HCT116 (cell line): Measurements from ENCODE around the gene OR5K2. TPM values are rescaled to one million over a fixed set of nuclear protein-coding genes. Genes with fewer than 3 reads are reported as not detected.
A peak's percentile ranks its signal among the peaks of the same experiment; 100 is the strongest.

Source experiments
- ATAC-seq: fragments of 200-7000 bp; cut with Tn5 transposase; 2 replicates; pipeline ENCODE4 v1.9.1; 2020; ENCODE audit warnings: mild to moderate bottlenecking, moderate library complexity
- BruUV-seq: library from RNA; stranded (reverse); fragments of 400-500 nt; replicated peaks from 2 replicates; lab custom pipeline; 2021; lab: Mats Ljungman, UMichigan
- CTCF ChIA-PET: fragments of 300-600 bp; sonication (Branson Sonifier 250); formaldehyde crosslinking; loops from one replicate; lab custom pipeline; 2021; ENCODE audit warnings: antibody characterized with exemption; lab: Charles Lee
- POLR2A ChIA-PET: fragments of 300-600, 350-600 bp; sonication (Branson Sonifier 250); formaldehyde crosslinking; loops from one replicate; lab custom pipeline; 2021; ENCODE audit warnings: antibody characterized with exemption; lab: Charles Lee
- RAD21 ChIA-PET, 2 experiments: fragments of 300-600 bp; sonication (Branson Sonifier 250); formaldehyde crosslinking; loops; one replicate each; lab custom pipeline; 2023; ENCODE audit warnings: low total read pairs in 2 of 2; ENCODE audit not compliant: uncharacterized antibody in 2 of 2, unreplicated experiment in 2 of 2, low non-redundant PET in 1 of 2; lab: Charles Lee
- DNase-seq: peaks from one replicate; pipeline ENCODE4 v3.0.0-alpha.2; 2010; ENCODE audit warnings: low read depth, low spot score
- H2AFZ ChIP-seq: fragments of 200-600 bp; shearing (Covaris generic), sonication (generic); 2 replicates; pipeline ENCODE4 v1.6.1; 2017; ENCODE audit warnings: low read depth, mixed run types, mixed read lengths, antibody characterized with exemption, low read length; ENCODE audit not compliant: poor library complexity, severe bottlenecking
- H3K27ac ChIP-seq: 2 replicates; pipeline ENCODE4 v1.5.1; 2012; ENCODE audit warnings: low read depth, low read length
- H3K27me3 ChIP-seq: fragments of 200-600 bp; sonication (generic); 2 replicates; pipeline ENCODE4 v1.6.1; 2016; ENCODE audit warnings: mixed run types, low read length, mixed read lengths; ENCODE audit not compliant: insufficient read depth
- H3K36me3 ChIP-seq, 2 experiments: fragments of 200-500 bp in 1 of 2; fragments of 200-600 bp in 1 of 2; sonication (Bioruptor generic) in 1 of 2; sonication (generic) in 1 of 2; 2 replicates each; pipeline versions ENCODE4 v1.5.1 to v1.6.1; 2014 to 2016; ENCODE audit warnings: low read length in 2 of 2, inconsistent platforms in 1 of 2, mixed read lengths in 1 of 2, mixed run types in 1 of 2; ENCODE audit not compliant: insufficient read depth in 2 of 2, control insufficient read depth in 1 of 2
- H3K4me1 ChIP-seq, 2 experiments: fragments of 200-600 bp in 1 of 2; sonication (generic) in 1 of 2; 2 replicates each; pipeline versions ENCODE4 v1.5.1 to v1.6.1; 2012 to 2017; ENCODE audit warnings: low read length in 2 of 2, inconsistent platforms in 1 of 2, mild to moderate bottlenecking in 1 of 2, mixed read lengths in 1 of 2, mixed run types in 1 of 2, moderate library complexity in 1 of 2; ENCODE audit not compliant: insufficient read depth in 2 of 2, control insufficient read depth in 1 of 2
- H3K4me2 ChIP-seq: fragments of 200-600 bp; sonication (generic); 2 replicates; pipeline ENCODE4 v1.6.1; 2017; ENCODE audit warnings: mixed run types, low read length, mixed read lengths
- H3K4me3 ChIP-seq, 2 experiments: fragments of 200-600 bp in 1 of 2; sonication (generic) in 1 of 2; replicated peaks in 1 of 2; 2 replicates each; pipeline ENCODE4 v1.5.1; 2011 to 2016; ENCODE audit warnings: low read length in 2 of 2, control low read depth in 1 of 2, low read depth in 1 of 2, mild to moderate bottlenecking in 1 of 2, mixed read lengths in 1 of 2, mixed run types in 1 of 2
- H3K79me2 ChIP-seq: fragments of 200-600 bp; sonication (generic); 2 replicates; pipeline ENCODE4 v1.6.1; 2017; ENCODE audit warnings: mild to moderate bottlenecking, mixed run types, low read length, moderate library complexity, mixed read lengths; ENCODE audit not compliant: insufficient read depth
- H3K9ac ChIP-seq: fragments of 200-600 bp; sonication (generic); 2 replicates; pipeline ENCODE4 v1.6.1; 2016; ENCODE audit warnings: low read length, mixed read lengths
- H3K9me2 ChIP-seq: fragments of 200-600 bp; sonication (generic), shearing (Covaris generic); 2 replicates; pipeline ENCODE4 v1.6.1; 2017; ENCODE audit warnings: mixed run types, mild to moderate bottlenecking, moderate library complexity; ENCODE audit not compliant: insufficient read depth
- H3K9me3 ChIP-seq, 2 experiments: fragments of 200-500 bp in 1 of 2; fragments of 200-600 bp in 1 of 2; sonication (Bioruptor generic) in 1 of 2; sonication (generic) in 1 of 2; 2 replicates each; pipeline ENCODE4 v1.6.1; 2014 to 2017; ENCODE audit warnings: low read length in 2 of 2, mixed read lengths in 2 of 2, inconsistent platforms in 1 of 2, low read depth in 1 of 2, mild to moderate bottlenecking in 1 of 2, mixed run types in 1 of 2, moderate library complexity in 1 of 2; ENCODE audit not compliant: control insufficient read depth in 1 of 2, insufficient read depth in 1 of 2
- H4K20me1 ChIP-seq: fragments of 200-600 bp; sonication (generic), shearing (Covaris generic); 2 replicates; pipeline ENCODE4 v1.6.1; 2017; ENCODE audit warnings: mixed run types, mild to moderate bottlenecking, moderate library complexity; ENCODE audit not compliant: insufficient read depth
- ATF3 ChIP-seq: IDR thresholded peaks from 2 replicates; pipeline ENCODE4 v1.6.1; 2012
- CBX3 ChIP-seq: IDR thresholded peaks from 2 replicates; pipeline ENCODE4 v1.6.1; 2012; ENCODE audit warnings: low read depth
- ELF1 ChIP-seq: IDR thresholded peaks from 2 replicates; pipeline ENCODE4 v1.6.1; 2012; ENCODE audit warnings: low read depth, borderline replicate concordance
- EZH2 ChIP-seq: fragments of 200-600 bp; sonication (generic); IDR thresholded peaks from 2 replicates; pipeline ENCODE4 v1.6.1; 2017; ENCODE audit warnings: antibody characterized with exemption, mixed run types
- JUND ChIP-seq: IDR thresholded peaks from 2 replicates; pipeline ENCODE4 v1.6.1; 2012
- POLR2AphosphoS5 ChIP-seq: IDR thresholded peaks from 2 replicates; pipeline ENCODE4 v1.6.1; 2011; ENCODE audit warnings: mild to moderate bottlenecking, low read depth, low read length, moderate library complexity
- SIN3A ChIP-seq: IDR thresholded peaks from 2 replicates; pipeline ENCODE4 v1.6.1; 2012; ENCODE audit warnings: low read depth
- SP1 ChIP-seq: IDR thresholded peaks from 2 replicates; pipeline ENCODE4 v1.6.1; 2012; ENCODE audit warnings: low read depth
- TCF7L2 ChIP-seq: IDR thresholded peaks from 2 replicates; pipeline ENCODE4 v1.7.0; 2011; ENCODE audit warnings: borderline replicate concordance, inconsistent platforms; ENCODE audit not compliant: insufficient read depth, insufficient read length; ENCODE audit errors: extremely low read depth
- YY1 ChIP-seq: IDR thresholded peaks from 2 replicates; pipeline ENCODE4 v1.6.1; 2011; ENCODE audit warnings: low read length, low read depth, moderate library complexity, mild to moderate bottlenecking; ENCODE audit not compliant: insufficient replicate concordance; ENCODE audit errors: extremely low read depth
- ZBTB33 ChIP-seq: IDR thresholded peaks from 2 replicates; pipeline ENCODE4 v1.6.1; 2011; ENCODE audit warnings: mild to moderate bottlenecking, low read length, moderate library complexity; ENCODE audit not compliant: insufficient replicate concordance; ENCODE audit errors: extremely low read depth
- ZFX ChIP-seq: fragments of 450-650 bp; IDR thresholded peaks from 2 replicates; pipeline ENCODE4 v1.6.1; 2017
- intact Hi-C: fragments of 100-400 bp; cut with micrococcal nuclease; formaldehyde crosslinking; loops from 2 replicates; pipeline ENCODE4 v1.10.0; 2022
- total RNA-seq: library from RNA; stranded (reverse); gene quantifications from one replicate; pipeline ENCODE4 v1.2.1, GENCODE V29; 2021; ENCODE audit not compliant: unreplicated experiment
- TF ChIP-seq, protein P1 (sequence below): IDR thresholded peaks from 2 replicates; pipeline ENCODE4 v1.6.1; 2012; ENCODE audit warnings: low read depth
- TF ChIP-seq, protein P2 (sequence below), 3 experiments: fragments of 200-600 bp in 1 of 3; sonication (generic) in 1 of 3; IDR thresholded peaks in 2 of 3; conservative IDR thresholded peaks in 1 of 3; 2 replicates each; pipeline ENCODE4 v1.5.1; 2012 to 2017; ENCODE audit warnings: low read depth in 2 of 3, low read length in 2 of 3, antibody characterized with exemption in 1 of 3, borderline replicate concordance in 1 of 3, control low read depth in 1 of 3, mild to moderate bottlenecking in 1 of 3, mixed read lengths in 1 of 3, mixed run types in 1 of 3, moderate library complexity in 1 of 3; ENCODE audit not compliant: insufficient read depth in 1 of 3

The OR5K2 gene
- total RNA-seq, 1 experiment from 2014 or later: not detected

GRCh38 chr3:98528474-98529346 is 31.2 kb downstream of the OR5K2 start (continued):
- no peak for TF ChIP-seq TCF7L2

DNA sequence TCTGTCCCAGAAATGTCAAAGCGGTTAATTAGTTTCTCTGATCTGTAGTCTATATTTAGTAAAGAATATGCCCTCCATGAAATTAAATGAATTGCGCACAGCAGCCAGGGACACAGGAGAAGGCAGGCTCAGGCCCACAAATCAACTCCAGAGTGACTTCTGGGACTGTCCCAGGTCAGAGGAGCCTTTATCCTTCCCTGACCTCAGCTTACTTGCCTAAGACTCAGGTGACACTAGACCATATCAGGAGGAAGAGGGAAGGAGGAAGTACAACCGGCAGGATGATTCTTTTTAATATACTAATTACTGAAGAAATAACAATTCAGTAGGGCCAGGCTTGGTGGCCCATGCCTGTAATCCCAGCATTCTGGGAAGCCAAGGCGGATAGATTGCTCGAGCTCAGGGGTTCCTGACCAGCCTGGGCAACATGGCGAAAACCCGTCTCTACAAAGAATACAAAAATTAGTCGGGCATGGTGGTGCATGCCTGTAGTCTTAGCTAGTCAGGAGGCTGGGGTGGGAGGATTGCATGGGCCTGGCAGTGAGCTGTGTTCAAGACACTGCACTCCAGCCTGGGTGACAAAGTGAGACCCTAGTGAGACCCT is 32.5 kb downstream of the OR5K2 start:
- BruUV-seq: no TSS peak
- ATAC-seq (peak; percentile 40), DNase-seq (no peak)
- Histone ChIP-seq H3K4me1 (peaks cover 49 to 74% of the 10 kb centered on the region in 2 experiments), H3K9me2 (no peaks in the 10 kb centered on the region), H3K79me2 (peaks cover 85% of the 10 kb centered on the region), H4K20me1 (no peaks in the 10 kb centered on the region), H2AFZ (no peak overlapping the region), H3K27ac (peak overlapping the region; percentile 44), H3K4me2 (peak overlapping the region; percentile 23), H3K9me3 (no peaks in the 10 kb centered on the region), H3K27me3 (no peaks in the 10 kb centered on the region), H3K36me3 (peaks cover 0 to 3% of the 10 kb centered on the region in 2 experiments; a peak in 1 of 4 replicates), H3K9ac (no peak overlapping the region; the same call in 1 of the 2 replicates), H3K4me3 (no peak overlapping the region)
- CTCF ChIA-PET: no interaction called here
- POLR2A ChIA-PET: no interaction called here
- RAD21 ChIA-PET: no interaction called here
- intact Hi-C loops: no loop called here
- no peak for TF ChIP-seq YY1
- no peak for TF ChIP-seq TCF7L2
- TF ChIP-seq ATF3: no peak
- TF ChIP-seq, protein P1, sequence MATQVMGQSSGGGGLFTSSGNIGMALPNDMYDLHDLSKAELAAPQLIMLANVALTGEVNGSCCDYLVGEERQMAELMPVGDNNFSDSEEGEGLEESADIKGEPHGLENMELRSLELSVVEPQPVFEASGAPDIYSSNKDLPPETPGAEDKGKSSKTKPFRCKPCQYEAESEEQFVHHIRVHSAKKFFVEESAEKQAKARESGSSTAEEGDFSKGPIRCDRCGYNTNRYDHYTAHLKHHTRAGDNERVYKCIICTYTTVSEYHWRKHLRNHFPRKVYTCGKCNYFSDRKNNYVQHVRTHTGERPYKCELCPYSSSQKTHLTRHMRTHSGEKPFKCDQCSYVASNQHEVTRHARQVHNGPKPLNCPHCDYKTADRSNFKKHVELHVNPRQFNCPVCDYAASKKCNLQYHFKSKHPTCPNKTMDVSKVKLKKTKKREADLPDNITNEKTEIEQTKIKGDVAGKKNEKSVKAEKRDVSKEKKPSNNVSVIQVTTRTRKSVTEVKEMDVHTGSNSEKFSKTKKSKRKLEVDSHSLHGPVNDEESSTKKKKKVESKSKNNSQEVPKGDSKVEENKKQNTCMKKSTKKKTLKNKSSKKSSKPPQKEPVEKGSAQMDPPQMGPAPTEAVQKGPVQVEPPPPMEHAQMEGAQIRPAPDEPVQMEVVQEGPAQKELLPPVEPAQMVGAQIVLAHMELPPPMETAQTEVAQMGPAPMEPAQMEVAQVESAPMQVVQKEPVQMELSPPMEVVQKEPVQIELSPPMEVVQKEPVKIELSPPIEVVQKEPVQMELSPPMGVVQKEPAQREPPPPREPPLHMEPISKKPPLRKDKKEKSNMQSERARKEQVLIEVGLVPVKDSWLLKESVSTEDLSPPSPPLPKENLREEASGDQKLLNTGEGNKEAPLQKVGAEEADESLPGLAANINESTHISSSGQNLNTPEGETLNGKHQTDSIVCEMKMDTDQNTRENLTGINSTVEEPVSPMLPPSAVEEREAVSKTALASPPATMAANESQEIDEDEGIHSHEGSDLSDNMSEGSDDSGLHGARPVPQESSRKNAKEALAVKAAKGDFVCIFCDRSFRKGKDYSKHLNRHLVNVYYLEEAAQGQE: no peak
- no peak for TF ChIP-seq JUND
- TF ChIP-seq, protein P2, sequence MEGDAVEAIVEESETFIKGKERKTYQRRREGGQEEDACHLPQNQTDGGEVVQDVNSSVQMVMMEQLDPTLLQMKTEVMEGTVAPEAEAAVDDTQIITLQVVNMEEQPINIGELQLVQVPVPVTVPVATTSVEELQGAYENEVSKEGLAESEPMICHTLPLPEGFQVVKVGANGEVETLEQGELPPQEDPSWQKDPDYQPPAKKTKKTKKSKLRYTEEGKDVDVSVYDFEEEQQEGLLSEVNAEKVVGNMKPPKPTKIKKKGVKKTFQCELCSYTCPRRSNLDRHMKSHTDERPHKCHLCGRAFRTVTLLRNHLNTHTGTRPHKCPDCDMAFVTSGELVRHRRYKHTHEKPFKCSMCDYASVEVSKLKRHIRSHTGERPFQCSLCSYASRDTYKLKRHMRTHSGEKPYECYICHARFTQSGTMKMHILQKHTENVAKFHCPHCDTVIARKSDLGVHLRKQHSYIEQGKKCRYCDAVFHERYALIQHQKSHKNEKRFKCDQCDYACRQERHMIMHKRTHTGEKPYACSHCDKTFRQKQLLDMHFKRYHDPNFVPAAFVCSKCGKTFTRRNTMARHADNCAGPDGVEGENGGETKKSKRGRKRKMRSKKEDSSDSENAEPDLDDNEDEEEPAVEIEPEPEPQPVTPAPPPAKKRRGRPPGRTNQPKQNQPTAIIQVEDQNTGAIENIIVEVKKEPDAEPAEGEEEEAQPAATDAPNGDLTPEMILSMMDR (IDR thresholded peaks at IDR 0.05 in 2 of 3, conservative IDR thresholded peaks at IDR 0.05 in 1 of 3; ENCODE audit: borderline replicate concordance in 1 of 3, insufficient read depth in 1 of 3, low read depth in 2 of 3, low read length in 2 of 3): no peak
- no peak for TF ChIP-seq SP1
- no peak for TF ChIP-seq POLR2AphosphoS5
- TF ChIP-seq SIN3A: no peak
- no peak for TF ChIP-seq ZFX
- no peak for TF ChIP-seq ELF1
- no peak for TF ChIP-seq CBX3
- TF ChIP-seq EZH2: no peak
- no peak for TF ChIP-seq ZBTB33
